Measurements from ENCODE around the gene ZG16. TPM values are rescaled to one million over a fixed set of nuclear protein-coding genes. Genes with fewer than 3 reads are reported as not detected.

The ZG16 gene
- total RNA-seq, 1 donor from 2014 or later = not detected

DNA sequence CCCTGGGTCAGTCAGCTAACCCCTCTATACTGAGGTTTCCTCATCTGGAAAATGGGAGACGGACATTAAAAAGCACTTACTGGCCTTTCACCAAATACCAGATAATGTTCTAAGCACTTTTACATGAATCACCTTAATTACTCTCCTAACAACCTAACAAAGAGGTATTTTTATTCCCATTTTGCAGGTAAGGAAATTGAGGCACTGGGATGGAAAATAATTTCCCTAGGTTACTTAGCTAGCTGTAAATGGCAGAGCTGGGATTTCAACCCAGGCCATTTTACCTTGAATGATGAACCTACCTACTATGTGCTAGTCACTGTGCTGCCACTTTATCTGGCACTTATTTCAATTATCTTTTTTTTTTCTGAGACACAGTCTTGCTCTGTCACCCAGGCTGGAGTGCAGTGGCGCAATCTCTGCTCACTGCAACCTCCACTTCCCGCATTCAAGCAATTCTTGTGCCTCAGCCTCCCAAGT, 16.2 kb downstream of the ZG16 start:
- H3K27me3 Mint-ChIP-seq (ENCODE audit: unreplicated experiment) = peaks cover 10% of the 10 kb centered on the region
- H3K36me3 Mint-ChIP-seq (ENCODE audit: low read depth, unreplicated experiment) = peaks cover 15% of the 10 kb centered on the region
- no peak overlapping the region for H3K4me3 Mint-ChIP-seq (ENCODE audit: unreplicated experiment)
- TF ChIP-seq, protein P1, sequence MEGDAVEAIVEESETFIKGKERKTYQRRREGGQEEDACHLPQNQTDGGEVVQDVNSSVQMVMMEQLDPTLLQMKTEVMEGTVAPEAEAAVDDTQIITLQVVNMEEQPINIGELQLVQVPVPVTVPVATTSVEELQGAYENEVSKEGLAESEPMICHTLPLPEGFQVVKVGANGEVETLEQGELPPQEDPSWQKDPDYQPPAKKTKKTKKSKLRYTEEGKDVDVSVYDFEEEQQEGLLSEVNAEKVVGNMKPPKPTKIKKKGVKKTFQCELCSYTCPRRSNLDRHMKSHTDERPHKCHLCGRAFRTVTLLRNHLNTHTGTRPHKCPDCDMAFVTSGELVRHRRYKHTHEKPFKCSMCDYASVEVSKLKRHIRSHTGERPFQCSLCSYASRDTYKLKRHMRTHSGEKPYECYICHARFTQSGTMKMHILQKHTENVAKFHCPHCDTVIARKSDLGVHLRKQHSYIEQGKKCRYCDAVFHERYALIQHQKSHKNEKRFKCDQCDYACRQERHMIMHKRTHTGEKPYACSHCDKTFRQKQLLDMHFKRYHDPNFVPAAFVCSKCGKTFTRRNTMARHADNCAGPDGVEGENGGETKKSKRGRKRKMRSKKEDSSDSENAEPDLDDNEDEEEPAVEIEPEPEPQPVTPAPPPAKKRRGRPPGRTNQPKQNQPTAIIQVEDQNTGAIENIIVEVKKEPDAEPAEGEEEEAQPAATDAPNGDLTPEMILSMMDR (IDR thresholded peaks at IDR 0.05; ENCODE audit: unreplicated experiment) = no peak
- peaks cover 13% of the 10 kb centered on the region for H3K4me1 Mint-ChIP-seq (ENCODE audit: unreplicated experiment)
- H3K27ac Mint-ChIP-seq (ENCODE audit: unreplicated experiment) = no peak overlapping the region
- no peaks in the 10 kb centered on the region for H3K9me3 Mint-ChIP-seq (ENCODE audit: unreplicated experiment)
- DNase-seq (ENCODE audit: low spot score) = no peak

DNA sequence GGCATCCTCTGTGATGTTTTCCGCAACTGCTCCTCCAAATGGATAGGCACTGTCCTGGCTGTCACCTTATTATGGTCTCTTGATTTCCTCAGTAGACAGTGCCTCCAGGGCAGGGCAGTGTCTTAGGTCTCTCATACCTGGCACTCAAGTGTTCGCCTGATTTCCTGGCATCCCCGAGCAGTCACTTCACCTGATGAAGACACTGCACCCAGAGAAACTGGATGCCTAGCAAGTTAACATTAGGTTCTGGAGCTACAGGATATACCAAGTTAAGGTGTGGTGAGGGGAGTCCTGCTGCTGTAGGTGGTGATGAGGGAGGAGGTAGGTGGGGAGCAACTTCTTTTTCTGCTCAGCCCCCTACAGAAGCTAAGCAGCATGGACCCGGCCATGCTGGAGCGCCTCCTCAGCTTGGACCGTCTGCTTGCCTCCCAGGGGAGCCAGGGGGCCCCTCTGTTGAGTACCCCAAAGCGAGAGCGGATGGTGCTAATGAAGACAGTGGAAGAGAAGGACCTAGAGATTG, 24.4 kb downstream of the ZG16 start:
- TF ChIP-seq, protein P1 (IDR thresholded peaks at IDR 0.05; ENCODE audit: unreplicated experiment) = no peak
- Mint-ChIP-seq H3K4me1 (ENCODE audit: unreplicated experiment) (peaks cover 11% of the 10 kb centered on the region), H3K9me3 (ENCODE audit: unreplicated experiment) (no peaks in the 10 kb centered on the region), H3K4me3 (ENCODE audit: unreplicated experiment) (no peak overlapping the region), H3K27ac (ENCODE audit: unreplicated experiment) (no peak overlapping the region), H3K36me3 (ENCODE audit: low read depth, unreplicated experiment) (peaks cover 13% of the 10 kb centered on the region), H3K27me3 (ENCODE audit: unreplicated experiment) (peaks cover 13% of the 10 kb centered on the region)
- no peak for DNase-seq (ENCODE audit: low spot score)

DNA sequence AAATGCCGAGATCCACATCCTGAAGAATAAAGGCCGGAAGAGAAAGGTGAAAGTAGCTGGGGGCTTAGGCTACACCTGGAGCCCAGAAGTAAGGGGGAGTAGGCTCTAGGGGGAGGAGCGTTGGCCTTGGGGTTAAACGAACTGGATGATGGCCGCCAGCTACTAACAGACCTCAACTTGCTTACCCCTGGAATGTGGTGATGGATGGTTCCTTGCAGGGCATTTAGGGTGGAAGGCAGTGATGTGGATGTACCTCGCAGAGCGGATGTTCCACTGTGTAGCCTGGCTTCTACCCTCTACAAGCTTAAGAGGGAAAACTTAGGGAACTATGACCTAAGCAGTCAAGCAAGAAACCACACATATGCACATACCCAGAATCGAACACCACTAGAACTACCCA, 26.0 kb downstream of the ZG16 start:
- peak overlapping the region; percentile 99 for H3K4me3 Mint-ChIP-seq (ENCODE audit: unreplicated experiment)
- peaks cover 21% of the 10 kb centered on the region for H3K4me1 Mint-ChIP-seq (ENCODE audit: unreplicated experiment)
- peak overlapping the region; percentile 93 for H3K27ac Mint-ChIP-seq (ENCODE audit: unreplicated experiment)
- H3K36me3 Mint-ChIP-seq (ENCODE audit: low read depth, unreplicated experiment) = peaks cover 14% of the 10 kb centered on the region
- no peaks in the 10 kb centered on the region for H3K9me3 Mint-ChIP-seq (ENCODE audit: unreplicated experiment)
- H3K27me3 Mint-ChIP-seq (ENCODE audit: unreplicated experiment) = peaks cover 22% of the 10 kb centered on the region
- DNase-seq (ENCODE audit: low spot score) = no peak
- TF ChIP-seq, protein P1 (IDR thresholded peaks at IDR 0.05; ENCODE audit: unreplicated experiment) = no peak

DNA sequence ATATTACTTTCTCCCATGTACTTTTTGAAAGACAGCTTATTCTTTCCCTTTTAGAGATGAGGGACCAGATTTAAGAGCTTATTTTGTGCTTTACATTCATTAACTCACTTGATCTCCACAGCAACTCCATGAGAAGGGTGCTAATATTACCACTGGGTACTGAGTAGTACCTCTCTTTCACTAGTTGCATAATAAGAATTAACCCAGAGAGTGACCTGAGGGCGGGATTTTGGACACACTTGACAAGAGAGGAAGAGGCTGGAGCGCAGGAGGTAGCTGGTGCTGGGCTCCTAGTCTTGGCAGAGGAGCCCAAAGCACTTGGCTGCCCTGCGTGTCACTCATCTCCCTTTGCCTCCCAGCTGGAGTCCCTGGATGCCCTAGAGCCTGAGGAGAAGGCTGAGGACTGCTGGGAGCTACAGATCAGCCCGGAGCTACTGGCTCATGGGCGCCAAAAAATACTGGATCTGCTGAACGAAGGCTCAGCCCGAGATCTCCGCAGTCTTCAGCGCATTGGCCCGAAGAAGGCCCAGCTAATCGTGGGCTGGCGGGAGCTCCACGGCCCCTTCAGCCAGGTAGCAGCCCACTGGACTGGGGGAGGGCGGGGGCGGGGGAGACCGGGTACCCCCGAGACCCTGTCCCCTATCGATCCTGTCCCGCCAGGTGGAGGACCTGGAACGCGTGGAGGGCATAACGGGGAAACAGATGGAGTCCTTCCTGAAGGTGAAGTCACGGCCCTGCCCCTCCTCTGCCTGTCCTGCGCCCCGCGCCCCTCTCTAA, 26.6 kb downstream of the ZG16 start:
- Mint-ChIP-seq H3K27me3 (ENCODE audit: unreplicated experiment) (peaks cover 22% of the 10 kb centered on the region), H3K27ac (ENCODE audit: unreplicated experiment) (peak overlapping the region; percentile 99), H3K9me3 (ENCODE audit: unreplicated experiment) (no peaks in the 10 kb centered on the region), H3K4me1 (ENCODE audit: unreplicated experiment) (peaks cover 23% of the 10 kb centered on the region), H3K36me3 (ENCODE audit: low read depth, unreplicated experiment) (peaks cover 14% of the 10 kb centered on the region), H3K4me3 (ENCODE audit: unreplicated experiment) (peak overlapping the region; percentile 99)
- no peak for DNase-seq (ENCODE audit: low spot score)
- TF ChIP-seq, protein P1 (IDR thresholded peaks at IDR 0.05; ENCODE audit: unreplicated experiment) = no peak

Measured in endothelial cell (in vitro differentiated cells).